HG02938 (cell line): ENCODE results near the gene ALG9.

ENCODE experiments used
- ATAC-seq: cut with Tn5 transposase; IDR thresholded peaks from one replicate; pipeline ENCODE4 v1.9.1; 2021; ENCODE audit warnings: mild to moderate bottlenecking, moderate library complexity; ENCODE audit not compliant: unreplicated experiment

Gene ALG9

DNA sequence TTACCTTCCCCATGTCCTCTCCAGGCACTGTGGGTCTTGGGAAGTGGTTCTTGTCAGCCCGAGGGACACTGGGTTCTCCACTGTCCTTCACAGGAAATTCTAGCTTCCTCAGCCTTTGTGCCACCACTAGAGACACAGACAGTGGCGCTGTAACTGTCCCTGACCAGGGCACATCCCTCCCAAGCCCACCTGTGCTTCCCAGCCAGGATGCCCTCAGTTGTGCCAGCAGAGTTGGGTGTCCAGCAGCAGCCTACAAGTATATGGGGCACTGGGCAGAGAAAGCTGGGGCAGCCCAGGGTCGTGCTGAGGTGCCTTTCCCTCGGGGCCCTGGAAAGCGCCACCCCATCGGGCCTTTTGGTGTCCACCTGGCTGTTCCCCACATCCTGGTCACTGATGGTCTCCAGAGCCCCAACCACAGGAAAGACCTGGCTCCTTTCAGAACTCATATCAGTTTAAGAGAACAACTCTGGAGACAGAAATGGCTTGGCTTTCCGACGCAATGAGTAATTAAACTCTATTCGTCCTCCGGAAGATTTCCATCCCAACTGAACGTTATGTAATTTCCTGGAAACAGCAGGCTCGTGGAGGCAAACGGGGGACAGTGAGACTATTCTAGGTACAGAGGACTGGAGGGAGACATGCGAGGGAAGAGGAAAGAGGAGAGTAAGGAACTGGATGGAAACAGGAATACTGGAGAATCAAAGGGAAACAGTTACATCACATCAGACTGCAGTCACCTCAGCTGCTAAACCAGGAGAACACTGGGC is 133.8 kb downstream of the ALG9 start:
- ATAC-seq: no peak

DNA sequence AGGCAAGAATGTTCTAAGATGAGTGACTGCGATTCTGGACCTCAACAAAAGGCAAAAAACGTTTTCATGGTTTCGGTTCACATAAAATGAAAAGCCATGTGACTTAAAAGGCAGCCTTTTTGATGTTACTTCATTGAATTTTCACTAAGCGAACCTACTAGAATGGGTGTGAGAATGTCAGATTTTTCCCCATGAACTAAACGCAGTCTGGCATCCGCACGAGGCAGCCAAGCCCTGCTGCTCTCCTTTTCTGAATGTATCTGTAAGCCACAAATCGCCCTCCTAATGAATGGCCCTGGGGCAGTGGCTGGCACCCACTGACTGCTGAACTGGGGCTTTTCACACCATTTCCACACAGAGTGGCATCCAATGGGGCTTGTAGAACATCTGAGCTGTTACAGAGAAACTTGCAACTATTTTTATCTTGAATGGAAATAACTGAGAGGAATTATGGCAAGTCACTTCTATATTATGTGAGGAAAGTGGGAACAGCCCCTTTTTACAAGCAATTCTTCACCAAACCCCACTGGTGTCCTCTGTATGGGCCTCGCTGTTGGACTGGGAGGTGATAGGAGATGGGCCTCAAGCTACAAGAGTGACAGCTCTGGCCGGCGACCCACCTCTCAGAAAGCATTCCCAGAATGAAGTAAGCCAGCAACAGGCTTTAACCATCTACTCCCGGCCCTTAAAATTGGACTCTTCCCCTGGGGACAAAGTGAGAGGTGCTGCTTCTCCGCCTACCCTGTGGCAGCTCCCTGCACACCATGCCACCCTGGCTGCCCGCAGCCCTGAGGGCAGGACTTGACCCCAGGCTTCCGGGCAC is 134.5 kb downstream of the ALG9 start:
- ATAC-seq: no peak
